Astrocyte of the spinal cord (primary cell): ENCODE data around the gene ENAH.

Source experiments
- DNase-seq: peaks from one replicate; pipeline ENCODE4 v3.0.0; 2011; ENCODE audit warnings: low read depth, low spot score
- H3K4me3 ChIP-seq: 2 replicates; pipeline ENCODE4 v1.5.1; 2011; ENCODE audit warnings: low read depth, mild to moderate bottlenecking, low read length, moderate library complexity
- CTCF ChIP-seq: IDR thresholded peaks from 2 replicates; pipeline ENCODE4 v1.5.1; 2012; ENCODE audit warnings: low read depth, mild to moderate bottlenecking, low read length, inconsistent platforms
- in situ Hi-C: cut with HindIII; loops from 2 replicates; pipeline ENCODE4 v1.10.0; 2017; ENCODE audit warnings: low sequenced_read_pairs

Gene ENAH

GRCh38 chr1:225500624-225501192 is 152.2 kb downstream of the ENAH start:
- no peak for DNase-seq
- TF ChIP-seq CTCF: no peak
- H3K4me3 ChIP-seq: no peak overlapping the region
- in situ Hi-C loops: no loop called here

GRCh38 chr1:225498549-225499136 is 154.3 kb downstream of the ENAH start:
- no peak for TF ChIP-seq CTCF
- no peak overlapping the region for H3K4me3 ChIP-seq
- no peak for DNase-seq
- in situ Hi-C loops: no loop called here

GRCh38 chr1:225494789-225495359 is 158.0 kb downstream of the ENAH start:
- in situ Hi-C loops: no loop called here
- H3K4me3 ChIP-seq: no peak overlapping the region
- DNase-seq: no peak
- no peak for TF ChIP-seq CTCF

- no peak overlapping the region for H3K4me3 ChIP-seq
- no peak for DNase-seq
- TF ChIP-seq CTCF: no peak
- in situ Hi-C loops: no loop called here
These were observed 159.2 kb downstream of the ENAH start for GRCh38 chr1:225493591-225494246.

GRCh38 chr1:225488676-225489075 is 164.2 kb downstream of the ENAH start:
- DNase-seq: no peak
- no peak for TF ChIP-seq CTCF
- in situ Hi-C loops: no loop called here
- no peak overlapping the region for H3K4me3 ChIP-seq

GRCh38 chr1:225486856-225487255 is 166.1 kb downstream of the ENAH start:
- in situ Hi-C loops: no loop called here
- DNase-seq: no peak
- H3K4me3 ChIP-seq: no peak overlapping the region
- no peak for TF ChIP-seq CTCF
